ENCODE data around the gene RNF4.

The RNF4 gene

GRCh38 chr4:2446656-2447564 is 22.0 kb upstream of the RNF4 start:
- no peak overlapping the region for H3K27ac ChIP-seq
- TF ChIP-seq, protein P1, sequence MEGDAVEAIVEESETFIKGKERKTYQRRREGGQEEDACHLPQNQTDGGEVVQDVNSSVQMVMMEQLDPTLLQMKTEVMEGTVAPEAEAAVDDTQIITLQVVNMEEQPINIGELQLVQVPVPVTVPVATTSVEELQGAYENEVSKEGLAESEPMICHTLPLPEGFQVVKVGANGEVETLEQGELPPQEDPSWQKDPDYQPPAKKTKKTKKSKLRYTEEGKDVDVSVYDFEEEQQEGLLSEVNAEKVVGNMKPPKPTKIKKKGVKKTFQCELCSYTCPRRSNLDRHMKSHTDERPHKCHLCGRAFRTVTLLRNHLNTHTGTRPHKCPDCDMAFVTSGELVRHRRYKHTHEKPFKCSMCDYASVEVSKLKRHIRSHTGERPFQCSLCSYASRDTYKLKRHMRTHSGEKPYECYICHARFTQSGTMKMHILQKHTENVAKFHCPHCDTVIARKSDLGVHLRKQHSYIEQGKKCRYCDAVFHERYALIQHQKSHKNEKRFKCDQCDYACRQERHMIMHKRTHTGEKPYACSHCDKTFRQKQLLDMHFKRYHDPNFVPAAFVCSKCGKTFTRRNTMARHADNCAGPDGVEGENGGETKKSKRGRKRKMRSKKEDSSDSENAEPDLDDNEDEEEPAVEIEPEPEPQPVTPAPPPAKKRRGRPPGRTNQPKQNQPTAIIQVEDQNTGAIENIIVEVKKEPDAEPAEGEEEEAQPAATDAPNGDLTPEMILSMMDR (conservative IDR thresholded peaks at IDR 0.05), result no peak
- no peak for TF ChIP-seq ZFX (IDR thresholded peaks at IDR 0.05)

- TF ChIP-seq, protein P1 (conservative IDR thresholded peaks at IDR 0.05), result no peak
- TF ChIP-seq ZFX (IDR thresholded peaks at IDR 0.05), result no peak
- H3K27ac ChIP-seq, result no peak overlapping the region
These were observed 20.3 kb upstream of the RNF4 start for GRCh38 chr4:2448589-2448988.

DNA sequence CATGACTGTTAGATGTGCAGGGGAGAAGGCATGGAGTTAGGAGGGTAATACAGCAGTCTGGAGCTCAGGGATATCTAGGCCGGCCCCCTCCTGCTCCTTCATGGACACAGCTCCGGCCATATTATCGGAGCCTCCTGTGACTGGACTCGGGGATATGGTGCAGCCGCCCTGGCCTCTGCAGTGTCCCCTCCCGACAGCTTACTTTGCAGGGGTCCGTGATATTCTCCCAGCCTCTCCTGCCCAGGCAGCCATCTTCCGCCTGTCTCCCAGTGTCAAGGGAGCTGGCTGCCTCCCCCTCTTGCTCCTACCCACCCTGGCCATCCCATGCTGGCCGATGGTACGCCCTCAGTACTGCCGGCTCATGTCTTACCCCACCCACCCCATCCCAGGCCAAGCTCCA is 19.9 kb upstream of the RNF4 start:
- TF ChIP-seq, protein P1 (conservative IDR thresholded peaks at IDR 0.05), result no peak
- TF ChIP-seq ZFX (IDR thresholded peaks at IDR 0.05), result no peak
- H3K27ac ChIP-seq, result no peak overlapping the region

DNA sequence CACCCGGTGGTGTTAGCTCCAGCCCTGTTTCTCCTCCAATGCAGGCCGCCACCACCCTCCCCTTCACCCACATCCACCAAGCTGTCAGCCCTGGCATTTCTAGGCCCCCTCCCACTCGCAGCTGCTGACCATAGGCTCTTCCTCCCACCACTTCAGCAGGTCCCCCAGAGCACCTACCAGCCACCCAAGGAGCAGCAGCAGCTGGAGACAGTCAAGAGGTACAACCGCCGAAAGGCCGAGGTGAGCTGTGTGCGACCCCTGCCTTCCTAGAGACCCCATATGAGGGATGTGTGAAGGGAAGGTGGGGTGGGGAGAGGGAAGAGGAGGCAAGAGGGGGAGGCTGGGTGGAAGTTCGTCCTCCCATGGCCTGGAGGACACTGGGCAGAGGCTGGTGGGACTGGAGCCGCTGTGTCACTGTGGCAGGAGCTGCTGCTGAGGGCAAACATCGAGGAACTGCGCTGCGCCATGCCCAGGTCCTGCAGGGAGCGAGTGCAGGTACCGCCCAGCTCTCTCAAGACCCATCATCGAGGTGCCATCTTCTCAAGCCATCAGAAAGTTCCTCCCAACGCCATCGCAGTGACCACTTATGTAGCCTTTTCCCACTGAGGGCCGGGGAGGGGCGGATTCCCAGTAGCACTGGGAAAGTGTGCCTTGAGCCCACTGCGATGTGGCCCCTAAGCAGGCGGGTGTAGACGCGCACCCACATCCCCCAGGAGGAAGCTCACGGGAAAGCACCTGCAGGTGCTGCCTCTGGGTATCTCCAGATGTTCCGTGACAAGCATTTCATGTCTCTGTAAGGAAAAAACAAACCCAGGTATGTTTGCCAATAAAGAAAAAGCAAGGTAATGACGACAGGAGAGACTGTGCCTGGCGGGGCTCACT is 19.2 kb upstream of the RNF4 start:
- no peak for TF ChIP-seq ZFX (IDR thresholded peaks at IDR 0.05)
- H3K27ac ChIP-seq, result no peak overlapping the region

DNA sequence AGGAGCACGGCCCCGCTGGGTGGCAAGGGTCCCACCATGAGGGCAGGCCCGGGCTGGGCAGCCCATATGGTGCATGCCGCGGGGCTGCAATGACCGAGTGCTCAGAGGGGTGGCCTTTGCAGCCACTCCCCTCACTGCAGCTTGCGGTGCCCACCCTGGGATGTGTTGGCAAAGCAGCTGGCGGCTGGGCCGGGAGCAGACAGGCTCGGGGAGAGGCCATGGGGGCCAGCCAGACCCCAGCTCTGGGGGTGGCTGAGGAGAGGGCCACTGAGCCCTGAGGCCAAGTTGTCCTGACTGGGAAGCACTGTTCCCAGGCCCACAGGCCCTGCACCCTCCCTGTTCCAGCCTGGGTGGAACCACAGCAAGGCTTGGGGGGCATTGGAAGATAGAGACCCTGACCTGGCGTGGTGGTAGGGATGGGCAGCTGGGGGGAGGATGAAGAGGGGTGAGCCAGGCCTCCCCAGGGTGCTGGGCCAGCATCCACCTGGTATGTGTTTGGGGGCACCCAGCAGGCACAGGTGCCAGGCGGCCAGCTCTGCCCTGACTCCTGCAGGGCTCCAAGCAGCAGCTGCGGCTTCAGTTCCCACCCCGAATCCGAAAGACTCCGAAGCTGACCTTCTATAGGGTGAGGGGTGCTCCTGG is 18.4 kb upstream of the RNF4 start:
- no peak for TF ChIP-seq ZFX (IDR thresholded peaks at IDR 0.05)
- TF ChIP-seq, protein P1 (conservative IDR thresholded peaks at IDR 0.05), result no peak
- H3K27ac ChIP-seq, result no peak overlapping the region

GRCh38 chr4:2451036-2451520 is 17.8 kb upstream of the RNF4 start:
- no peak overlapping the region for H3K27ac ChIP-seq
- TF ChIP-seq, protein P1 (conservative IDR thresholded peaks at IDR 0.05), result no peak
- TF ChIP-seq ZFX (IDR thresholded peaks at IDR 0.05), result no peak

All from C4-2B (cell line).